ENCODE data around the gene CD28.

Gene CD28

GRCh38 chr2:203718087-203718486 is 11.6 kb downstream of the CD28 start:
- no peak for DNase-seq (ENCODE audit: low spot score)

- no peak for DNase-seq (ENCODE audit: low spot score)
Observed at GRCh38 chr2:203719456-203720410, 13.3 kb downstream of the CD28 start.

- no peak for DNase-seq (ENCODE audit: low spot score)
Observed at GRCh38 chr2:203720915-203721672, 14.7 kb downstream of the CD28 start.

- DNase-seq (ENCODE audit: low spot score): no peak
Observed at GRCh38 chr2:203721781-203722300, 15.4 kb downstream of the CD28 start.

- no peak for DNase-seq (ENCODE audit: low spot score)
Observed at GRCh38 chr2:203722411-203722810, 16.0 kb downstream of the CD28 start.

- no peak for DNase-seq (ENCODE audit: low spot score)
Observed at GRCh38 chr2:203728321-203728720, 21.9 kb downstream of the CD28 start.

GRCh38 chr2:203730076-203730729 is 23.8 kb downstream of the CD28 start:
- DNase-seq (ENCODE audit: low spot score): no peak

- no peak for DNase-seq (ENCODE audit: low spot score)
Observed at GRCh38 chr2:203730883-203731282, 24.4 kb downstream of the CD28 start.

GRCh38 chr2:203732092-203732952 is 25.9 kb downstream of the CD28 start:
- DNase-seq (ENCODE audit: low spot score): no peak

GRCh38 chr2:203732953-203733510 is 26.6 kb downstream of the CD28 start:
- DNase-seq (ENCODE audit: low spot score): no peak

GRCh38 chr2:203733684-203734083 is 27.2 kb downstream of the CD28 start:
- no peak for DNase-seq (ENCODE audit: low spot score)

GRCh38 chr2:203734276-203734983 is 28.0 kb downstream of the CD28 start:
- DNase-seq (ENCODE audit: low spot score): no peak

GRCh38 chr2:203737360-203737759 is 30.9 kb downstream of the CD28 start:
- no peak for DNase-seq (ENCODE audit: low spot score)

- DNase-seq (ENCODE audit: low spot score): no peak
Observed at GRCh38 chr2:203739351-203739750, 32.9 kb downstream of the CD28 start.

- DNase-seq (ENCODE audit: low spot score): no peak
Observed at GRCh38 chr2:203740871-203741281, 34.4 kb downstream of the CD28 start.

GRCh38 chr2:203741566-203741965 is 35.1 kb downstream of the CD28 start:
- DNase-seq (ENCODE audit: low spot score): no peak

- no peak for DNase-seq (ENCODE audit: low spot score)
Observed at GRCh38 chr2:203743441-203743981, 37.1 kb downstream of the CD28 start.

- no peak for DNase-seq (ENCODE audit: low spot score)
Observed at GRCh38 chr2:203744091-203744490, 37.7 kb downstream of the CD28 start.

- DNase-seq (ENCODE audit: low spot score): no peak
Observed at GRCh38 chr2:203745267-203745666, 38.8 kb downstream of the CD28 start.
